B cell (primary cell): ENCODE data around the gene TAF10. TPM values are rescaled to one million over a fixed set of nuclear protein-coding genes. Genes with fewer than 3 reads are reported as not detected.

Source experiments
- ATAC-seq: fragments of 200-7000 bp; cut with Tn5 transposase; one replicate; pipeline ENCODE4 v1.10.0; 2021; ENCODE audit warnings: low read depth, mild to moderate bottlenecking, moderate number of reproducible peaks, moderate library complexity
- CTCF ChIA-PET: fragments of 350-600 bp; sonication (Branson Sonifier 250); formaldehyde crosslinking; loops from one replicate; lab custom pipeline; 2021; ENCODE audit warnings: antibody characterized with exemption, inconsistent platforms; lab: Charles Lee
- POLR2A ChIA-PET: fragments of 350-600 bp; sonication (Branson Sonifier 250); formaldehyde crosslinking; loops from one replicate; lab custom pipeline; 2021; ENCODE audit warnings: antibody characterized with exemption; lab: Charles Lee
- DNase-seq: peaks from one replicate; pipeline ENCODE4 v3.0.0; 2013
- H2AFZ ChIP-seq: 2 replicates; pipeline ENCODE4 v1.6.1; 2012; ENCODE audit warnings: mild to moderate bottlenecking, low read depth, low read length; ENCODE audit not compliant: insufficient read depth, poor library complexity, severe bottlenecking
- H3K27ac ChIP-seq, 2 donors: 1 replicate in 1 of 2; 2 replicates in 1 of 2; pipeline ENCODE4 v1.5.1; 2012 to 2013; ENCODE audit warnings: low read length in 2 of 2, mild to moderate bottlenecking in 2 of 2, moderate library complexity in 1 of 2
- H3K27me3 ChIP-seq, 4 experiments: fragments of 200-600 bp in 1 of 4; sonication (generic) in 1 of 4; replicated peaks in 1 of 4; 1 replicate in 2 of 4; 2 replicates in 2 of 4; pipeline versions ENCODE4 v1.6.1 to v1.7.0; 2013 to 2016; ENCODE audit warnings: low read length in 3 of 4, mild to moderate bottlenecking in 2 of 4, mixed read lengths in 1 of 4, moderate library complexity in 1 of 4; ENCODE audit not compliant: insufficient read depth in 4 of 4, control insufficient read depth in 3 of 4; ENCODE audit errors: control extremely low read depth in 1 of 4
- H3K36me3 ChIP-seq, 2 experiments: replicated peaks in 1 of 2; 1 replicate in 1 of 2; 2 replicates in 1 of 2; pipeline versions ENCODE4 v1.6.1 to v1.7.1; 2013; ENCODE audit warnings: low read length in 1 of 2; ENCODE audit not compliant: insufficient read depth in 2 of 2, control insufficient read depth in 1 of 2; ENCODE audit errors: control extremely low read depth in 1 of 2, extremely low read depth in 1 of 2
- H3K4me1 ChIP-seq, 2 donors: fragments of 200-600 bp in 1 of 2; sonication (generic) in 1 of 2; 1 replicate in 1 of 2; 2 replicates in 1 of 2; pipeline versions ENCODE4 v1.5.1 to v1.6.1; 2013 to 2017; ENCODE audit warnings: low read length in 2 of 2; ENCODE audit not compliant: control insufficient read depth in 2 of 2, insufficient read depth in 2 of 2
- H3K4me2 ChIP-seq: replicated peaks from 2 replicates; pipeline ENCODE3; 2012; ENCODE audit warnings: mild to moderate bottlenecking, low read depth, low read length; ENCODE audit not compliant: poor library complexity, severe bottlenecking
- H3K4me3 ChIP-seq, 5 experiments: fragments of 200-600 bp in 1 of 5; sonication (generic) in 1 of 5; 1 replicate in 3 of 5; 2 replicates in 2 of 5; pipeline versions ENCODE4 v1.5.1 to v1.7.0; 2011 to 2016; ENCODE audit warnings: low read length in 4 of 5, mild to moderate bottlenecking in 4 of 5, low read depth in 2 of 5, control low read depth in 1 of 5, moderate library complexity in 1 of 5; ENCODE audit not compliant: insufficient read depth in 1 of 5; ENCODE audit errors: control extremely low read depth in 1 of 5, extremely low read depth in 1 of 5
- H3K79me2 ChIP-seq: fragments of 200-600 bp; sonication (generic); one replicate; pipeline ENCODE4 v1.6.0; 2016; ENCODE audit warnings: low read length; ENCODE audit not compliant: control insufficient read depth, insufficient read depth
- H3K9ac ChIP-seq: fragments of 200-600 bp; sonication (generic); 2 replicates; pipeline ENCODE4 v1.6.1; 2017; ENCODE audit warnings: mild to moderate bottlenecking, low read length, moderate library complexity
- H3K9me3 ChIP-seq, 3 donors: one replicate each; pipeline versions ENCODE4 v1.6.1 to v1.7.1; 2013; ENCODE audit warnings: low read length in 2 of 3; ENCODE audit not compliant: control insufficient read depth in 2 of 3, insufficient read depth in 1 of 3; ENCODE audit errors: control extremely low read depth in 1 of 3
- H4K20me1 ChIP-seq: 2 replicates; pipeline ENCODE4 v1.6.0; 2012; ENCODE audit warnings: mild to moderate bottlenecking, low read length; ENCODE audit not compliant: insufficient read depth, control insufficient read depth, poor library complexity, severe bottlenecking
- H3K27ac Mint-ChIP-seq: one replicate; pipeline ENCODE4 v1.8.0; 2021; ENCODE audit warnings: mixed read lengths
- H3K27me3 Mint-ChIP-seq: one replicate; pipeline ENCODE4 v1.8.0; 2021; ENCODE audit warnings: mixed read lengths
- H3K4me1 Mint-ChIP-seq: one replicate; pipeline ENCODE4 v1.8.0; 2021; ENCODE audit warnings: mixed read lengths
- H3K4me3 Mint-ChIP-seq: one replicate; pipeline ENCODE4 v1.8.0; 2021; ENCODE audit warnings: mixed read lengths
- H3K9me3 Mint-ChIP-seq: one replicate; pipeline ENCODE4 v1.8.0; 2022; ENCODE audit warnings: mixed read lengths; ENCODE audit not compliant: insufficient read depth
- EZH2 ChIP-seq: IDR thresholded peaks from 2 replicates; pipeline ENCODE4 v1.6.1; 2012; ENCODE audit warnings: borderline replicate concordance, low read depth, mild to moderate bottlenecking, moderate library complexity, low read length; ENCODE audit not compliant: insufficient read depth, poor library complexity, severe bottlenecking
- WGBS: methylation state at CpG from one replicate; pipeline ENCODE4 v1.1.5; 2013; ENCODE audit warnings: missing lambda C conversion rate; ENCODE audit not compliant: insufficient coverage; 5-methylcytosine and 5-hydroxymethylcytosine counted together
- intact Hi-C: fragments of 100-400 bp; cut with micrococcal nuclease; formaldehyde crosslinking; loops from one replicate; pipeline ENCODE4 v1.10.0; 2022
- polyA plus RNA-seq: library from polyadenylated mRNA; depleted of rRNA; stranded (reverse); fragments of >200 nt; gene quantifications from 2 replicates; pipeline ENCODE4 v1.2.3, GENCODE V29; 2012
- total RNA-seq, 2 donors: library from RNA; stranded (reverse); fragments of 120-200 nt in 1 of 2; gene quantifications; 1 replicate in 1 of 2; 2 replicates in 1 of 2; pipeline versions ENCODE4 v1.2.3 to v1.2.4, GENCODE V29; 2013 to 2022
- TF ChIP-seq, protein P1 (sequence below): fragments of 200-600 bp; IDR thresholded peaks from one replicate; pipeline ENCODE4 v1.8.0; 2022; ENCODE audit warnings: antibody characterized with exemption, mild to moderate bottlenecking

TAF10 gene
- total and polyA plus RNA-seq, 2 donors (not counting 1 experiment from before 2014, with no cell fraction given): 114 to 156 TPM

DNA sequence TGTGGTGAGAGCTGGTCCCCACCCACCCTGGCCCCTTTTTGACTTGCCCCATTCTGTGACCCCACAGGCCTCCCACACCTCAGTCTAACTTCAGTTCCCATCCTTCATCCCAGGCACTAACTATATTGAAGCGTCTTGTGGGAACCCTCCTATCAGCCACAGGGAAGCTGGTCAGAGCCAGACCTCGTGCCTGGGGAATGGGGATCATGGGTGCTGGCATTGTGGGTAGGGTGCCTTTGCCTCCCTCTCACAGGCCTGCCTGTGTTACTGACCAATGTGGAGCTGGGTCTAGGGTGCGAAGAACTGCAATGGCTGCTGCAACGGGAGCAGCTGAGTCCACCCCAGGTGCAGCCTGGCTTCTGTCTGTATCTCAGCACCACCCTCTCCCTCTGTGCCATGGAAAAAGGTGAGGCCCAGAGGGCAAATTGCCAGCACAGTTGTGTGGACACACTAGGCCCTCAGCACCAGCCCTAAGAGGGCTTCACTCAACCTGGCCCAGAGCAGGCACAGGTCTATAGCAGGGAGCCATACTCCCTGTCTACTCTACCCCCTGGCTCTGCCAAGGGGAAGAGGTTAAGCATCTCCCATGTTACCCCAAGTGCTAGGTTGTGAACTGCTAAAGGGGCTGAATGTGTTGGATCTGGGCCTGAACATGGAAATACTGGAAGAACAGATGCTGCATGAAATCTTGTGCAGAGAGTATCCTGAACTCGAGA lies 45.9 kb downstream of the TAF10 start:
- Mint-ChIP-seq H3K4me3 (no peak overlapping the region), H3K27ac (no peak overlapping the region), H3K4me1 (no peaks in the 10 kb centered on the region), H3K27me3 (no peaks in the 10 kb centered on the region), H3K9me3 (no peaks in the 10 kb centered on the region)
- Histone ChIP-seq H4K20me1 (no peaks in the 10 kb centered on the region), H2AFZ (no peak overlapping the region), H3K79me2 (no peaks in the 10 kb centered on the region), H3K4me1 (no peaks in the 10 kb centered on the region), H3K4me3 (no peak overlapping the region), H3K27me3 (no peaks in the 10 kb centered on the region), H3K9me3 (no peaks in the 10 kb centered on the region), H3K27ac (no peak overlapping the region), H3K36me3 (no peaks in the 10 kb centered on the region), H3K4me2 (no peak overlapping the region), H3K9ac (no peak overlapping the region)
- ChIA-PET CTCF (interaction anchor here (1.6 kb wide), 1 partner anchor 16 kb away, joined by 3 read pairs; no protein-coding TSS in a partner anchor), POLR2A (no interaction called here)
- WGBS: 100% methylated on average over 4 of the region's 5 CpGs
- ATAC-seq (no peak), DNase-seq (no peak)
- TF ChIP-seq, protein P1, sequence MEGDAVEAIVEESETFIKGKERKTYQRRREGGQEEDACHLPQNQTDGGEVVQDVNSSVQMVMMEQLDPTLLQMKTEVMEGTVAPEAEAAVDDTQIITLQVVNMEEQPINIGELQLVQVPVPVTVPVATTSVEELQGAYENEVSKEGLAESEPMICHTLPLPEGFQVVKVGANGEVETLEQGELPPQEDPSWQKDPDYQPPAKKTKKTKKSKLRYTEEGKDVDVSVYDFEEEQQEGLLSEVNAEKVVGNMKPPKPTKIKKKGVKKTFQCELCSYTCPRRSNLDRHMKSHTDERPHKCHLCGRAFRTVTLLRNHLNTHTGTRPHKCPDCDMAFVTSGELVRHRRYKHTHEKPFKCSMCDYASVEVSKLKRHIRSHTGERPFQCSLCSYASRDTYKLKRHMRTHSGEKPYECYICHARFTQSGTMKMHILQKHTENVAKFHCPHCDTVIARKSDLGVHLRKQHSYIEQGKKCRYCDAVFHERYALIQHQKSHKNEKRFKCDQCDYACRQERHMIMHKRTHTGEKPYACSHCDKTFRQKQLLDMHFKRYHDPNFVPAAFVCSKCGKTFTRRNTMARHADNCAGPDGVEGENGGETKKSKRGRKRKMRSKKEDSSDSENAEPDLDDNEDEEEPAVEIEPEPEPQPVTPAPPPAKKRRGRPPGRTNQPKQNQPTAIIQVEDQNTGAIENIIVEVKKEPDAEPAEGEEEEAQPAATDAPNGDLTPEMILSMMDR: no peak
- no peak for TF ChIP-seq EZH2
- intact Hi-C loops: no loop called here

DNA sequence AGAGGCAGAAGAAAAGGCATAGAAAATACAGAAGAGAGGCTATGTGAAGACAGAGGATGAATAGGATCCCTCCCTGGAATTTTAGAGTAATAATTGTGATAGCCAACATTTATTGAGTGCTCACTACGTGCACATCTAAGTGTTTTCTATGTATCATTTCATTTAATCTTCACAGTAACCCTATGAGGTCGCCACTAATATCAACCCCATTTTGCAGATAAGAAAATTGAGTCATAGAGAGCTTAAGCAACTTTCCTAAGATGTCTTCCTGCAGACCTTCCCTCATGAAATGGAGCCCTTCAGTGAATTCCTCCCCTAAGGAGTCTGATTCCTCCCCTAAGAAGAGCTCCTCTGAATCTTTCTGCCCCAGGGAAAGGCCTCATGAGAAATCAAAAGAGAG lies 46.7 kb downstream of the TAF10 start:
- ChIA-PET POLR2A (no interaction called here), CTCF (interaction anchor here (1.6 kb wide), 1 partner anchor 16 kb away, joined by 3 read pairs; no protein-coding TSS in a partner anchor)
- Histone ChIP-seq H3K4me2 (no peak overlapping the region), H4K20me1 (no peaks in the 10 kb centered on the region), H3K79me2 (no peaks in the 10 kb centered on the region), H2AFZ (no peak overlapping the region), H3K4me3 (no peak overlapping the region), H3K4me1 (no peaks in the 10 kb centered on the region), H3K9ac (no peak overlapping the region), H3K9me3 (no peaks in the 10 kb centered on the region), H3K36me3 (peaks cover 0 to 2% of the 10 kb centered on the region in 2 experiments), H3K27me3 (no peaks in the 10 kb centered on the region), H3K27ac (no peak overlapping the region)
- WGBS: no CpG with 5 or more reads among the region's 2 CpGs
- no peak overlapping the region for H3K4me3 Mint-ChIP-seq
- TF ChIP-seq EZH2: no peak
- TF ChIP-seq, protein P1: no peak
- intact Hi-C loops: no loop called here
- no peaks in the 10 kb centered on the region for H3K9me3 Mint-ChIP-seq
- no peak overlapping the region for H3K27ac Mint-ChIP-seq
- DNase-seq (no peak), ATAC-seq (no peak)
- no peaks in the 10 kb centered on the region for H3K27me3 Mint-ChIP-seq
- H3K4me1 Mint-ChIP-seq: no peaks in the 10 kb centered on the region
